GM12872 (cell line): ENCODE data around the gene ANXA2.

Source experiments
- CTCF ChIP-seq: IDR thresholded peaks from 3 replicates; pipeline ENCODE4 v1.5.1; 2011; ENCODE audit warnings: low read depth, mild to moderate bottlenecking, low read length, moderate library complexity; ENCODE audit not compliant: insufficient read depth

Gene ANXA2

GRCh38 chr15:60316961-60317360 lies 80.8 kb downstream of the ANXA2 start:
- TF ChIP-seq CTCF, result no peak

GRCh38 chr15:60315878-60316277 lies 81.9 kb downstream of the ANXA2 start:
- no peak for TF ChIP-seq CTCF

- no peak for TF ChIP-seq CTCF
Observed at GRCh38 chr15:60313906-60314305, 83.9 kb downstream of the ANXA2 start.

GRCh38 chr15:60307034-60307433 lies 90.8 kb downstream of the ANXA2 start:
- no peak for TF ChIP-seq CTCF

- no peak for TF ChIP-seq CTCF
Observed at GRCh38 chr15:60301024-60301423, 96.8 kb downstream of the ANXA2 start.

- TF ChIP-seq CTCF, result no peak
Observed at GRCh38 chr15:60299452-60300047, 98.2 kb downstream of the ANXA2 start.
